Bronchial epithelial cell (primary cell): ENCODE data around the gene RAB17. TPM values are rescaled to one million over a fixed set of nuclear protein-coding genes. Genes with fewer than 3 reads are reported as not detected.
A peak's percentile ranks its signal among the peaks of the same experiment; 100 is the strongest.

ENCODE experiments used
- DNase-seq: peaks from one replicate; pipeline ENCODE4 v3.0.0-alpha.2; 2010; ENCODE audit warnings: low read depth
- FAIRE-seq: peaks from 2 replicates; lab custom pipeline; 2011; peaks lifted over from hg19 to GRCh38; lab: Jason Lieb, UNC
- H3K27me3 ChIP-seq: 2 replicates; pipeline ENCODE4 v1.5.1; 2011; ENCODE audit warnings: low read length; ENCODE audit not compliant: control insufficient read depth, insufficient read depth
- H3K36me3 ChIP-seq: 2 replicates; pipeline ENCODE4 v1.5.1; 2011; ENCODE audit warnings: low read length; ENCODE audit not compliant: control insufficient read depth, insufficient read depth
- H3K4me3 ChIP-seq: 2 replicates; pipeline ENCODE4 v1.5.1; 2011; ENCODE audit warnings: mild to moderate bottlenecking, low read depth, low read length, control low read depth
- total RNA-seq: library from RNA; depleted of rRNA; stranded (reverse); fragments of >200 nt; gene quantifications from 2 replicates; pipeline ENCODE4 v1.2.1, GENCODE V29; 2014
- TF ChIP-seq, protein P1 (sequence below): IDR thresholded peaks from 2 replicates; pipeline ENCODE4 v1.5.1; 2011; ENCODE audit warnings: mild to moderate bottlenecking, moderate library complexity, low read length, control low read depth, inconsistent platforms; ENCODE audit not compliant: insufficient read depth, severe bottlenecking

Gene RAB17, protein sequence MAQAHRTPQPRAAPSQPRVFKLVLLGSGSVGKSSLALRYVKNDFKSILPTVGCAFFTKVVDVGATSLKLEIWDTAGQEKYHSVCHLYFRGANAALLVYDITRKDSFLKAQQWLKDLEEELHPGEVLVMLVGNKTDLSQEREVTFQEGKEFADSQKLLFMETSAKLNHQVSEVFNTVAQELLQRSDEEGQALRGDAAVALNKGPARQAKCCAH
- 1.0 and 2.4 TPM in 2 replicates for total RNA-seq

DNA sequence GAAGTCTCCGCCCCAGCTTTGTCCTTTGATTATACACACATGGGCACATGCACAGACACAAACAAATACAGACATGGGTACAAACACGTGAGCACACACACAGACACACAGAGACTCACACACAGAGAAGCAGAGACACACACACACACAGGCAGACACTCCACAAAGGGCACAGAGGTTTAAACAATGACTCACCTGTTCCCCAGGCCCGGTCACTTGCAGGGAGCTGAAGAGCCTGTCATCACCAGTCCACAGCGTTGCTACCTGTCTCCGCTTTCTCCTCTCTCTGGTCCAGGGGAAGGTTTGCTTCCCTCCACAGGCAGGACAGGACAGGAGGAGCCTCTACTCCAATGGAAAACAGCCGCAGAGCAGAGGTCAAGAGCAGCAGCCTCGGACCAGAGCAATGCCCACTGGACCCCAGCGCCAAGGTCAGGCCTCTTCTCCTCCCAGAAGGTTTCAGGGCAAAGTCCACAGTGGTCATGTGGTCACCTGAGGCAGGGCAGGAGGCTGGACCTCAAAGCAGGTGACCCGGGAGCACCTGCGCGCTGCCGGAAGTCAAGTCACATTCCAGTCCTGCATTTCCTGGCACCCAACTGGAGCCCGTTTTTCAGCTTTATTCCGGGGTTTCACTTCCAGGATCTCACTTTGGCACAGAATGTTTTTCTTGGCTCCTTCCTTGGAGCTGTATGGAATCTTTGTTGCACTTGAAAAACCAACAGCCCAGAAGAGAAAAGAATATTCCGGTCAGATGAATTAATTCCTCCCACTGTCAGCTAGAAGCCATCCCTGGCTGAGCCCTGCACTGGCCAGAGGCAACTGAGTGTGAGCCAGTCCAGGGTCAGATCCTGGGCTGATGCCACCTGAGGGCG is at the start of gene RAB17:
TSS of gene RAB17 (minus strand) at position 463 of the 869 bp plus-strand sequence. CDS start 4,580 bp downstream, outside the sequence.
- H3K27me3 ChIP-seq, result peaks cover 1% of the 10 kb centered on the region
- TF ChIP-seq, protein P1, sequence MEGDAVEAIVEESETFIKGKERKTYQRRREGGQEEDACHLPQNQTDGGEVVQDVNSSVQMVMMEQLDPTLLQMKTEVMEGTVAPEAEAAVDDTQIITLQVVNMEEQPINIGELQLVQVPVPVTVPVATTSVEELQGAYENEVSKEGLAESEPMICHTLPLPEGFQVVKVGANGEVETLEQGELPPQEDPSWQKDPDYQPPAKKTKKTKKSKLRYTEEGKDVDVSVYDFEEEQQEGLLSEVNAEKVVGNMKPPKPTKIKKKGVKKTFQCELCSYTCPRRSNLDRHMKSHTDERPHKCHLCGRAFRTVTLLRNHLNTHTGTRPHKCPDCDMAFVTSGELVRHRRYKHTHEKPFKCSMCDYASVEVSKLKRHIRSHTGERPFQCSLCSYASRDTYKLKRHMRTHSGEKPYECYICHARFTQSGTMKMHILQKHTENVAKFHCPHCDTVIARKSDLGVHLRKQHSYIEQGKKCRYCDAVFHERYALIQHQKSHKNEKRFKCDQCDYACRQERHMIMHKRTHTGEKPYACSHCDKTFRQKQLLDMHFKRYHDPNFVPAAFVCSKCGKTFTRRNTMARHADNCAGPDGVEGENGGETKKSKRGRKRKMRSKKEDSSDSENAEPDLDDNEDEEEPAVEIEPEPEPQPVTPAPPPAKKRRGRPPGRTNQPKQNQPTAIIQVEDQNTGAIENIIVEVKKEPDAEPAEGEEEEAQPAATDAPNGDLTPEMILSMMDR, result no peak
- H3K36me3 ChIP-seq, result no peaks in the 10 kb centered on the region
- DNase-seq (peak; percentile 71), FAIRE-seq (peak; percentile 88)
- no peak within 1 kb of the TSS for H3K4me3 ChIP-seq

DNA sequence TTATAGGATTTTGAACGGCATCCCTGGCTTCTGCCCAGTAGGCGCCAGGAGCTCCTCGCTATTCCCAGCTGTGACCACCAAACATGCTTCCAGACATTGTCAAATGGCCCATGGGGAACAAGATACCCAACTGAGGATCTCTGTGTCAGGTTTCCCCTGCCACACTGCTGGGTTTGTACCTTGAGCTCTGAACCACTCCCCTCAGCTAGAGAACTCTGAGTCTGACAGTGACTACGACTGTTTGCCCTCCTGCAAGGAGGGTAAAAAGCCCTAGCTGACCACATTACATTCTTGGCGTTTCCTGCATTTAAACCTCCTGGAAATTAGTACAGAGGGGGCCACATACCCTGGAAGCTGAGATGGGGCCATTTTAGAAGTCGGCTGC is 49.3 kb upstream of the RAB17 start:
- no peak overlapping the region for H3K4me3 ChIP-seq
- DNase-seq, result no peak
- TF ChIP-seq, protein P1, result no peak
- no peaks in the 10 kb centered on the region for H3K36me3 ChIP-seq
- no peak for FAIRE-seq
- H3K27me3 ChIP-seq, result no peaks in the 10 kb centered on the region

DNA sequence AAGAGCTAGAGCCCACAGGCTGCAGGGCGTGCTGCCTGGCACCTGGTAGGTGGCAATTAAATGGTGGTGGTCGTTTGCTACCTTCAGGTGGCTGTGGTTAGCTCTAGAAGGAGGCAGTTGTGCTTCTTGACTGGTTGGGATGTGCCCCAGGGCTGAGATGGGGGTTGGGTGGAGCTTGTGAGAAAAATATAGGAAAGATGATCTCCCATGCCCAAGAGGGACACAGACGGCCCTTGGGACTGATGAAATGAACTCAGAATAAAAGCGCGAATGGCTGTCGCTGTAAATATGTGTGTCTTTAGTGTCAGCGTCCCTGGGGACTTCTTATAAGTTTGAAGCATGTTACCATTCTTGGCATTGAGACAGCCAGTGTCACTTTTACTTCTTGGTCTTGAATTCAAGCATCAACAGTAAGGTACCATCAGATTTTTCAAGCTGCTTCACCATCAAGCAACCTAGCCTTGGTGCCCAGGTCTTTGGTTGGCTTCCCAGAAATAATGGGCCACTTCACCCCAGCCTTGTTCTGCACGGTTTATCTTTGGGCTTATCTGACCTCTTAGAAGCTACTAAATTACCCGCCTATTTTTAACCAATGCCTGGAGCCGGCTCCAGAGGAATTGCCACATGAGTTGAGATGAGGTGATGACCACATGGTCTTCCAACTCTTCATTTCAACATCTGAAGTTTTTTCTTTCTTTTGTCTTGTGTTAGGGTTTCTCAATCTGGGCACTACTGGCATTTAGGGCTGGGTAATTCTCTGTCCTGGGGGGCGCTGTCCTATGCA is 48.7 kb upstream of the RAB17 start:
- no peaks in the 10 kb centered on the region for H3K27me3 ChIP-seq
- no peak for FAIRE-seq
- no peak overlapping the region for H3K4me3 ChIP-seq
- DNase-seq, result no peak
- TF ChIP-seq, protein P1, result no peak
- H3K36me3 ChIP-seq, result no peaks in the 10 kb centered on the region

DNA sequence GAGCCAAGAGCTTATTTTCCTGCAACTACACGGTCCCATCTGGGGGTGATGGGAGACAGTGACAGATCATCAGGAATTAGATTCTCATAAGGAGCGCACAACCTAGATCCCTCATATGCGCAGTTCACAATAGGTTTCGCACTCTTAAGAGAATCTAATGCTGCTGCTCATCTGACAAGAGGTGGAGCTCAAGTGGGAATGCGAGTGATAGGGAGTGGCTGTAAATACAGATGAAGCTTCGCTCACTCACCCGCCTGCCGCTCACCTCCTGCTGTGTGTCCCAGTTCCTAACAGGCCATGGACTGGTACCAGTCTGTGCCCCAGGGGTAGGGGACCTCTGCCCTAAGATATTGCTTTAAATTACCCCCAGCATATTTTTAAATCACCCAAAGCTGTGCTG is 47.6 kb upstream of the RAB17 start:
- FAIRE-seq (no peak), DNase-seq (no peak)
- H3K36me3 ChIP-seq, result no peaks in the 10 kb centered on the region
- TF ChIP-seq, protein P1, result no peak
- no peak overlapping the region for H3K4me3 ChIP-seq
- no peaks in the 10 kb centered on the region for H3K27me3 ChIP-seq

DNA sequence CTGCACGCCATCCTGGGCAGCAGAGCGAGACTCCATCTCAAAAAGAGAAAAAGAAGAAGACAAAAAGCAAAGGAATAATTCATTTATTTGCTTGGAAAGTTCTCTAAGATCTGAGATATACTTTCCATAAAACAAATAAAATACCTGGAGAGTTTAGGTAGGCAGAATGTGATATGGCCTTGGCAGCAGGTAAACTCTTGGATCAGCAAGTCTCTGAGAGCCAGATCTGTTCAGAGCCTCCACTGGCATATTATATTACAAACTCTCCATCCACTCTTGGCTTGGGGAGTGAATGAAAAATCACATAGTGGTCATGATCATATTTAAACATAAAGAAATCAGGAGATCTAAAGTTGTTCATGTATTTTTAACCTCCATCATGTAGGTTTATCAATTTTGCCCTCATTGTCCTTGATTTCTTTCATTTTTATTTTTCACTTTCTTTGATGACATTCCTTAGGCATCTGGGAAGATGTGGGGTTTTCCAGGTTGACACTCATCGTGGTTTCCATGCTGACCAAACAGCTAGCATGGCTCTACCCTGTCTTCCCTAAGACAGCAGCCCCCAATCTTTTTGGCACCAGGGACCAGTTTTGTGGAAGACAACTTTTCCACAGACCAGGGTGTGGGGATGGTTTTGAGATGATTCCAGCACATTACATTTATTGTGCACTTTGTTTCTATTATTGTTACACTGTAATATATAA is 47.0 kb upstream of the RAB17 start:
- TF ChIP-seq, protein P1, result no peak
- Histone ChIP-seq H3K4me3 (no peak overlapping the region), H3K36me3 (no peaks in the 10 kb centered on the region), H3K27me3 (no peaks in the 10 kb centered on the region)
- DNase-seq, result no peak
- FAIRE-seq, result no peak
